Medulla oblongata (tissue), 1 donor: Measurements from ENCODE around the gene FCRL6.

Experiments
- DNase-seq: peaks from one replicate; pipeline ENCODE4 v3.0.0-alpha.2; 2015; ENCODE audit errors: extremely low spot score

FCRL6 gene

GRCh38 chr1:159799446-159799985 is 2.6 kb upstream of the FCRL6 start:
- no peak for DNase-seq

DNA sequence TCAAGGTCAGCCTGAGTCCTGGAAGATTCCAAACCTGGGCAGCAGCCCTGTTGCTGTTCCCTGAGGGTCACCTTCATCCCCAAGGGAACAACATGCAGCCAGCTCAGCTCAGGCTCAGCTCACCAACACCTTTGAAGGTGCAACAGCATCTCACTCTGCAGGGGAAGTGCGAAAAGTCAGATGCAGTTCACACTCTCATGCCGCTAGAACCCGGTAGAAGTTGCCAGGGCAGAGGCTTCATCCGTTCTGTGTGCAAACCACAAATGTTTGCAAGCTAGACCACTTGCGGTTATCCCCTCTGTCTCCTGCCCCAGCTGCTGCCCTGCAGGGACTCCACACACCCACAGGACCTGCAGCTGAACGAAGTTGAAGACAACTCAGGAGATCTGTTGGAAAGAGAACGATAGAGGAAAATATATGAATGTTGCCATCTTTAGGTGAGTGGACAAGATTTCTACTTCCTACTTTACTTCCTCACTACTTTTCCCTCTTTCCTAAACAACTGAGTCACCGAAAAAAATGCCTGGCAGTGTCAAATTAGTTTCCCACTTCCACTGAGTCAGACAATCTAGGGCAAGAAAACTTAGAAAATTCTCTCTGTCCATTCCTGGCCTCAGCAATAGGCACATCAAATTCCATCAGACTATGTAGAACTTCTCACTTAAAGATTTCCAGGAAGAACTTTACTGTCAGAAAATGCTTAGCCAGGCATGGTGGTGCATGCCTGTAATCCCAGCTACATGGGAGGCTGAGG is 1.8 kb upstream of the FCRL6 start:
- no peak for DNase-seq

GRCh38 chr1:159803956-159804689 is 2.0 kb downstream of the FCRL6 start:
- DNase-seq, result no peak

DNA sequence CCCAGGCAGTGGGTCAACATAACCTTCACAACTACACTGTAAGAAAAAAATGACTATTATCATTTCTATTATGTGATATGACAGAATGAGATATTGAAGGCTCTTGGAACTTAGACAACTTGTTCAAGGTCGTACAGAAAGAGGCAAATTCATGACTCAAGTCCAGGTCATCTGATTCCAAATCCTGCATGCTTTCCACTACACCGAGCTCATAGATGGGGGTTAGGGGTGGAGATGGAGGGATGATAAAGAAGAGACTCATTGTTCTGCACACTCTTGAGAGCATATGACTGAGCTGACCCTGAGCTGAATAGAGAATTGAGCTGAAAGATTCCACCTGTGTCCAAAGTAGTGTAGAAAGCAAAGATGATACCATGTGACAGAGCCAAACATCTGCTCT is 2.8 kb downstream of the FCRL6 start:
- no peak for DNase-seq

- no peak for DNase-seq
Measured at GRCh38 chr1:159815926-159816325, 13.8 kb downstream of the FCRL6 start.

DNA sequence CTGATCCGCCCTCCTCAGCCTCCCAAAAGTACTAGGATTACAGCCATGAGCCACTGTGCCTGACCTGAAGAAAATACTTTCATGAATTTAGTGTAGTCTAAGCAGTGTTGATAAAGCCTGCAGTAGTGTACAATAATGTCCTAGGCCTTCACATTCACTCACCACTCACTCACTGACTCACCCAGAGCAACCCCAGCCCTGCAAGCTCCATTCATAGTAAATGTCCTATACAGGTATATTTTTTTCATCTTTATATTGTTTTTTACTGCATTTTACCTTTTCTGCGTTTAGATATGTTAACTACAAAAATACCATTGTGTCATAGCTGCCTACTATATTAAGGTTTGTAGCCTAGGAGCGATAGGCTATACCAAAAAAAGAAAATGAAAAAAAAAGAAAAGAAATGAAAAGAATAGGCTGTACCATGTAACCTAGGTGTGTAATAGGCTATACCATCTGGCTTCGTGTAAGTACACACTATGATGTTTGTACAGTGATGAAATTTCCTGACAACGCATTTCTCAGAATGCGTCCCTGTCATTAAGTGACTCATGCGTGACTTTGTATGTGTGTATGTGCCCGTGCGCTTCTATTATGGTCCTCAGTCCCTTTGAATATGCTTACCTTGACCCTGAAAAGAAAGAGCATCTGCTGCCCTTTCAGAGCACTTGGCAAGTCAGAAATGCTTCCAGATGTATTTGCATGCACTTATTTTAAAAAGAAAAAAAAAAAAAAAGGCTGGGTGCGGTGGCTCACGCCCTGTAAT is 15.3 kb downstream of the FCRL6 start:
- no peak for DNase-seq

DNA sequence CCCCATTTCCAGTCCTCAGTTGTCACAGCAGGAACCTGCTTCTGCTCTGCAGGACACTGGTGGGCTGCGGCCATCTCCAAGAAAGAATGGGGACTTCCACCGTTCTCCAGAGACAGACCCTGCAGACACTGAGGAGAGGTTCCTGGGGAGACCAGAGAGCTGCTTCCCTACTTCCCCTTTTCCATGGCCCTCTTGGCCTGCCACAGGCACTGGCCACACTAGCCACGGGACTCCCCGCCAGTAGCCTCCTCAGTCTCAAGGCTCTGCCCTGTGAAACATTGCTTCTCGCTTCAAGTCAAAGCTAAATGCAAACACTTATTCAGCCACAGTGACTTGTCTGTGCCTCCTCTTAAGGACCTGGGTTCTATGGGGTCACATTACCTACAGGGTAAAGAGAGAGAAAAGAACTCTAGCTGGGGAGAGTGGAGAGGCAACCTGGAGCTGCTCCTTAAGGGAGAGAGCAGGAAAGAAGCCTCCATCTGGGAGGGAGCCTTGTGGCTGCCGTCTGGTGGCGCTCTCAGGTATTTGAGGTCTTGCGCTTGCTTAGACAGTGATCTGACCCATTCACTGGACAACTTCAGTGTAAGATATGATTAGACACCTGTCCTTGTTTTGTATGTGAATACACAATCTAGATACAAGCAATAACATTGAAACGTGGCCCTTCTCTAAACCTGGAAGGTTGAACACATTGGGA is 19.2 kb downstream of the FCRL6 start:
- DNase-seq, result no peak

DNA sequence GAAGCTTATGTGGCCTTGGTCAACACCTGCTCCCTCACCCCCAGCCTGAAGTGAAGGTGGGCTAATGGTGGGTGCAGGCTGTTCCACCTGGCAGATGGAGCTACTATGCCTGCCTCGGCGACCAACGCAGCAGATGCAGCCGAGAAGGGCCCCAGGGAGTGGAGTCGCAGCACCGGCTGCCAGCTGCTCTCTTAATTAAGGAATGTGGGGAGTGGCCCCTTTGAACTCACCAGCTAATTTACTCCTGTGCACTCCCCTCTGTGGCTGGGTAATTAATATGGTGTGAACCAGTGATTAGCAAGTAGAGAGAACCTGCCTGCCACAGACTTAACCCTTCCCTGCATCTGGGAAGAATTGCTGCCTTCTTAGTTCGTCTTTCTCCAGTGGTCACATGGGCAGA is 21.2 kb downstream of the FCRL6 start:
- no peak for DNase-seq

- DNase-seq, result no peak
Measured at GRCh38 chr1:159825564-159825963, 23.4 kb downstream of the FCRL6 start.

DNA sequence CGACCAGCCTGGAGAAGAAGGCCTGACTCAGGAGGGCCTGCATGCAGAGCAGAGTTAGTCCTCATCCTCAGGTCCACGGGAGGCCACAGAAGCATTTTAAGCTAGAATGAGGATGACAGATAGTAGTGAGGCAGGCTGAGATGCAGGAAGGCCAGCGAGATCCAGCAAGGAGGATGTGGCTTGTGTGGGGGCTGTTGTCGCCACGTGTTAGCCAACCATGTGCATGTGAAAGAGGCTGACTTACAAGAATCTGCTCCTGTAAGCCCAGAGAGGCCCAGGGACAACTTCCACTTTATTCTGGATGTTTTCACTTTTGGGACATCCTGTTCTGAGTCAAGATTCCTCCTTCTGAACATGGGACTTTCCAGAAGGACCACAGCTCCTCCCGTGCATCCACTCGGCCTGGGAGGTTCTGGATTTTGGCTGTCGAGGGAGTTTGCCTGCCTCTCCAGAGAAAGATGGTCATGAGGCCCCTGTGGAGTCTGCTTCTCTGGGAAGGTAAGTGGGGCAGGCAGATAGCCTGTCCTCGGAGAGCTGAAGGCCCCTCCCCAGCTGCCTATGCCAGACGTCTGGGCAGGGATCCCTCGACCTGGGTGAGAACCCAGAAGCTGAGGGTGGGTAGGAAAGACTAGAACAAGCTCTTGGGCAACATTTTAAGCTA is 24.4 kb downstream of the FCRL6 start, which contains the start of gene SLAMF8:
SLAMF8 (plus strand) TSS at position 433 of the 661 bp plus-strand sequence; CDS start at position 459, 26 bp downstream.
- peak; percentile 64 for DNase-seq

DNA sequence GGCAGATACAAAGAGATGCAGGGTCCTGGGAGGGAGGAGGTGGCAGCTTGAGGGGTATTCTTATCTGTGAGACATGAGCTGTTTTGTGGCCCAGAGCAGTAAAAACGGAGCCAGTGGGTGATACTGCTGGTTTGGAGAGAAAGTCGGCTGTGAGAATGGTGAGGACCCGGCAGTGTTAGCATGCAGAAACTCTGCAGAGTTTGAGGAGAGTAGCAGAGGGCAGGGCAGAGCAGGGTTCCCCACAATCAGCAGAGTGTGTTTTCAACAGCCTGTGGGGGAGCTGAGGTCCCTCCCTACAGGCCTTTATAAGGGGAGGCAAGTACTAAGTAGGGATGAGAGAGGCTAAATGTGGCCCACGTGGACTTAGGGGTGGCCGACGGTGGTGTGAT is 24.9 kb downstream of the FCRL6 start:
- DNase-seq, result no peak

- no peak for DNase-seq
Measured at GRCh38 chr1:159827549-159827948, 25.4 kb downstream of the FCRL6 start.

DNA sequence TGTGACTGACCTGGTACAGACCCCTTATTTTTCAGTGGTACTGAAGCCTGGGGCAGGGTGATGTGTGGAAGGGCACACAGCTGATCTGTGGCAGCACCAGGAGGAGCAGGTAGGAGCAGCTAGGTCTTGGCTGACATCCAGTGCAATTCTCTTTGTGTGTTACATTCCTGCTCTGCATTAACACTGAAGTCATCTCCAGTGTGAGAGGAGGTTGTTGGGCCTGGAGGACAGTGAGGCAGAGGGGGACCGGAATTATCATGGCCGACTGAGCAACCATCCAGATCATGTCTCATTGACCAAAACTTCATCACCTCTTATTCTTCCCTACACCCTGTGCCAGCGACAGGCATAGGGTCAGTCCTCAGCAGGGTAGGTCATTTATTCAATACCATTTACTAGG is 26.0 kb downstream of the FCRL6 start:
- no peak for DNase-seq

DNA sequence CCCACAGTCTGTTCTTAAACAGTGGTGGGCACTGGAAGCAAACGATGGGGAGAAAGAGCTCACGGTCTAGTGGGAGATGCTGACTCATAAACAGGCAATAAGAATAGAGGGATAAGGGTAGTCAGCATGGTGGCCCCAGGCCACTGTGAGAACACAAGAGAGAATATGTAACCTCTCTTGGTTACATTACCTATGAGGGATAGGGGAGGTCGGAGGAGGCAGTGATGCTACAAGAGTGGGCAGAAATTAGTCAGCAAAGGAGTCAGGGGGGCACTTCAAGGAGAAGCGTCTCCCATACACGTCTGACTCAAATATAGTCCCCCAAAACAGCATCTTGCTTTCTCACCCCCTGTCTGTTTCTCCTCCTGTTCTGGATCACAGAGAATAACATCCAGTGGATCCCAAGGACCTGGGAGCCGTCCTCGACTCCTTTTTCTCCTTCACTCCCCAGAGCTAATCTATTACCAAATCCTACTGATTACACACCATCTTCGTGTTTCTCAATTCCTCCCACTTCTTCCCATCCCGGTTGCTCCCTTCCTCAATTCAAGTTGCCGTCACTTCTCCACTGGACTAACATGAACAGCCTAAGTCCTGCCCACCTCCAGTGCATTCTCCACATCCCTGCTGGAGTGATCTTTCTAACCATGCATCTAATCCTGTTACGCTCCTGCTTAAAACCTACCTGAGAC is 26.6 kb downstream of the FCRL6 start:
- no peak for DNase-seq

DNA sequence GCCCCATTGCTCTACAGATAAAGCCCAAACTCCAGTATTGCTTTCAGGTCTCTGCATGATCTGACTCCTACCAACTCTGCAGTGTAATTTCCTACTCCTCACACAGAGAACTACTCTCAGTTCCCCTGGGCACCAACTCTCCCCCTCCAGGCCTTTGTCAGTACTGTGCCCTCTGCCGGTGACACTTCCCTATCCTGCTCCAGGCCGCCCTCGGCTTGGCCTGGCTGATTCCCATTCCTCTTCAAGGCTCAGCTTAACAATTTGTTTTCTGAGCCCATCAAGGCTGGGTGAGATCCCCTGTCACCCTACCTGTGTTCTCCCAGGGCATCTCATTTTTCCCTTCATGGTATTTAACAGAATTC is 27.1 kb downstream of the FCRL6 start:
- DNase-seq, result peak; percentile 84

DNA sequence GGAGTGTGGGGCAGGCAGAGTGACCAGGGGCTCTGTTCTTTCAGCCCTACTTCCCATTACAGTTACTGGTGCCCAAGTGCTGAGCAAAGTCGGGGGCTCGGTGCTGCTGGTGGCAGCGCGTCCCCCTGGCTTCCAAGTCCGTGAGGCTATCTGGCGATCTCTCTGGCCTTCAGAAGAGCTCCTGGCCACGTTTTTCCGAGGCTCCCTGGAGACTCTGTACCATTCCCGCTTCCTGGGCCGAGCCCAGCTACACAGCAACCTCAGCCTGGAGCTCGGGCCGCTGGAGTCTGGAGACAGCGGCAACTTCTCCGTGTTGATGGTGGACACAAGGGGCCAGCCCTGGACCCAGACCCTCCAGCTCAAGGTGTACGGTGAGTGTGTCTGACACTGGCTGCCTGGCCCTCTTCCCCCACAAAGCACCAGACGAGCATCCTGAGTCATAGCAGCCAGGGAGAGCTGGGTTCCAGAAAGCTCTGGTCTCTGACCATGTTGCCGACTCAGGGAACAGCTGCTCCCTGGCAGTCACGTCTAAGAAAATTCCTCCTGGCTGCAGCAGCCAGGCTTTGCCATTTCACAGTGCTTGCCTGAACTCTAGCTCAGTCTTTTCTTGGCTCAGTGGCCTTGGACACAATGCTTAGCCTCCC is 27.8 kb downstream of the FCRL6 start:
- no peak for DNase-seq

GRCh38 chr1:159830722-159831121 is 28.6 kb downstream of the FCRL6 start:
- DNase-seq, result no peak

- DNase-seq, result no peak
Measured at GRCh38 chr1:159831412-159832141, 29.4 kb downstream of the FCRL6 start.

GRCh38 chr1:159832309-159832708 is 30.1 kb downstream of the FCRL6 start:
- DNase-seq, result no peak
